ENCODE measurements around the gene RIOX2.
"Not testable (repeated sequence)": the region's sequence is repeated elsewhere in the genome, so short reads cannot be mapped to it uniquely, and the experiment has no call there.

Gene RIOX2

GRCh38 chr3:97950360-97950759, 21.9 kb downstream of the RIOX2 start:
- DNase-seq, result no peak

- no peak for DNase-seq
Observed at GRCh38 chr3:97949743-97950142, 22.5 kb downstream of the RIOX2 start.

GRCh38 chr3:97949110-97949485, 23.1 kb downstream of the RIOX2 start:
- no peak for DNase-seq

- DNase-seq, result no peak
Observed at GRCh38 chr3:97948351-97949109, 23.7 kb downstream of the RIOX2 start.

GRCh38 chr3:97942801-97943546, 29.3 kb downstream of the RIOX2 start:
- DNase-seq, result no peak

- DNase-seq, result no peak
Observed at GRCh38 chr3:97940034-97940433, 32.2 kb downstream of the RIOX2 start.

GRCh38 chr3:97939401-97939800, 32.8 kb downstream of the RIOX2 start:
- no peak for DNase-seq

GRCh38 chr3:97938444-97938843, 33.8 kb downstream of the RIOX2 start:
- DNase-seq, result no peak

- DNase-seq, result no peak
Observed at GRCh38 chr3:97937205-97937604, 35.0 kb downstream of the RIOX2 start.

- no peak for DNase-seq
Observed at GRCh38 chr3:97935842-97936241, 36.4 kb downstream of the RIOX2 start.

- no peak for DNase-seq
Observed at GRCh38 chr3:97934980-97935695, 37.1 kb downstream of the RIOX2 start.

- DNase-seq, result no peak
Observed at GRCh38 chr3:97932387-97932801, 39.8 kb downstream of the RIOX2 start.

GRCh38 chr3:97931218-97931617, 41.0 kb downstream of the RIOX2 start:
- no peak for DNase-seq

- no peak for DNase-seq
Observed at GRCh38 chr3:97930018-97930417, 42.2 kb downstream of the RIOX2 start.

GRCh38 chr3:97928986-97929385, 43.2 kb downstream of the RIOX2 start:
- no peak for DNase-seq

- no peak for DNase-seq
Observed at GRCh38 chr3:97927704-97928103, 44.5 kb downstream of the RIOX2 start.

GRCh38 chr3:97917813-97918536, 54.3 kb downstream of the RIOX2 start:
- no peak for DNase-seq

- no peak for DNase-seq
Observed at GRCh38 chr3:97916576-97916975, 55.7 kb downstream of the RIOX2 start.

- no peak for DNase-seq
Observed at GRCh38 chr3:97914388-97914787, 57.8 kb downstream of the RIOX2 start.

GRCh38 chr3:97911459-97911858, 60.8 kb downstream of the RIOX2 start:
- no peak for DNase-seq

GRCh38 chr3:97910931-97911351, 61.3 kb downstream of the RIOX2 start:
- no peak for DNase-seq

- peak in 1 of 2 experiments; percentile 1 for DNase-seq
Observed at GRCh38 chr3:97910236-97910831, 61.9 kb downstream of the RIOX2 start.

- DNase-seq, result not testable (repeated sequence)
Observed at GRCh38 chr3:97909830-97910229, 62.4 kb downstream of the RIOX2 start.

Data from stimulated activated CD4-positive, alpha-beta T cell treated with anti-CD3 and anti-CD28 coated beads, Interleukin-4, amount 100 ng/mL, for 4 hours (primary cell).